KMS-11 (cell line): Measurements from ENCODE around the gene PPP1R14D.

Source experiments
- H2AFZ ChIP-seq: fragments of 200-600 bp; sonication (generic); 2 replicates; pipeline ENCODE4 v1.6.1; 2016; ENCODE audit warnings: antibody characterized with exemption, mixed run types, low read depth
- H3K27ac ChIP-seq: fragments of 200-600 bp; sonication (generic); 2 replicates; pipeline ENCODE4 v1.6.1; 2016; ENCODE audit warnings: mild to moderate bottlenecking, mixed run types
- H3K27me3 ChIP-seq: fragments of 200-600 bp; sonication (generic); 2 replicates; pipeline ENCODE4 v1.6.1; 2017; ENCODE audit warnings: mild to moderate bottlenecking, low read depth, mixed run types, moderate library complexity; ENCODE audit not compliant: insufficient read depth
- H3K36me3 ChIP-seq: fragments of 200-600 bp; sonication (generic); 2 replicates; pipeline ENCODE4 v1.6.1; 2017; ENCODE audit warnings: mild to moderate bottlenecking, mixed run types; ENCODE audit not compliant: insufficient read depth
- H3K4me1 ChIP-seq: fragments of 200-600 bp; sonication (generic); 2 replicates; pipeline ENCODE4 v1.6.1; 2016; ENCODE audit warnings: mild to moderate bottlenecking, low read depth, mixed run types; ENCODE audit not compliant: poor library complexity, severe bottlenecking
- H3K4me2 ChIP-seq: fragments of 200-600 bp; sonication (generic); 2 replicates; pipeline ENCODE4 v1.7.0; 2016; ENCODE audit warnings: mild to moderate bottlenecking, mixed run types
- H3K4me3 ChIP-seq: fragments of 200-600 bp; sonication (generic); IDR thresholded peaks from 2 replicates; pipeline ENCODE4 v1.6.1; 2017; ENCODE audit warnings: low read depth, low read length, mixed read lengths; ENCODE audit not compliant: insufficient read depth
- H3K79me2 ChIP-seq: fragments of 200-600 bp; sonication (generic); 2 replicates; pipeline ENCODE4 v1.6.1; 2016; ENCODE audit warnings: low read depth, mixed run types; ENCODE audit not compliant: insufficient read depth
- H3K9ac ChIP-seq: fragments of 200-600 bp; sonication (generic); 2 replicates; pipeline ENCODE4 v1.6.1; 2016; ENCODE audit warnings: mild to moderate bottlenecking, mixed run types
- H4K20me1 ChIP-seq: fragments of 200-600 bp; sonication (generic); 2 replicates; pipeline ENCODE4 v1.6.1; 2016; ENCODE audit warnings: mild to moderate bottlenecking, mixed run types; ENCODE audit not compliant: insufficient read depth
- CTCF ChIP-seq: fragments of 200-600 bp; sonication (generic); conservative IDR thresholded peaks from 2 replicates; pipeline ENCODE4 v1.6.1; 2017; ENCODE audit warnings: low read depth, mild to moderate bottlenecking, antibody characterized with exemption, low read length, moderate library complexity, mixed read lengths

Gene PPP1R14D

GRCh38 chr15:40803688-40804087, 24.8 kb downstream of the PPP1R14D start:
- no peak for TF ChIP-seq CTCF
- Histone ChIP-seq H2AFZ (no peak overlapping the region), H4K20me1 (no peaks in the 10 kb centered on the region), H3K9ac (no peak overlapping the region), H3K27ac (no peak overlapping the region), H3K27me3 (no peaks in the 10 kb centered on the region), H3K4me3 (no peak overlapping the region), H3K4me2 (no peak overlapping the region), H3K36me3 (no peaks in the 10 kb centered on the region), H3K4me1 (peaks cover 11% of the 10 kb centered on the region), H3K79me2 (no peaks in the 10 kb centered on the region)

- Histone ChIP-seq H2AFZ (no peak overlapping the region), H3K36me3 (no peaks in the 10 kb centered on the region), H4K20me1 (no peaks in the 10 kb centered on the region), H3K27me3 (no peaks in the 10 kb centered on the region), H3K27ac (no peak overlapping the region), H3K4me3 (no peak overlapping the region), H3K79me2 (no peaks in the 10 kb centered on the region), H3K4me1 (peaks cover 8% of the 10 kb centered on the region), H3K9ac (no peak overlapping the region), H3K4me2 (no peak overlapping the region)
- TF ChIP-seq CTCF, result no peak
Measured at GRCh38 chr15:40803076-40803475, 25.4 kb downstream of the PPP1R14D start.

DNA sequence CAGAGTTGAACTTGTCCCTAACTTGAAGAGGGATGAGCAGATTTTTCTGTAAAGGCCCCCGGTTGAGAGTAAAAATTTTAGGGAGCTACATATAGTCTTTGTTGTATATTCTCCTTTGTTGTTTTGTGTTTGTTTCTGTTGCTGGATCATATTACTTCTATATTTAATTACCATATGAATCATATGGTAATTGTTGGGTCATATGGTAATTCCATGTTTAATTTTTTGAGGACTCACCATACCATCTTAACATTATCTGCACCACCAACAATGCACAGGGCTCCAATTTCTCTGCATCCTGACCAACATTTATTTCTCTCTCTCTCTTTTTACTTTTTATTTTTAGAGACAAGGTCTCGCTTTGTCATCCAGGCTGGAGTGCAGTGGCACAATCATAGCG, 29.0 kb downstream of the PPP1R14D start:
- H3K4me3 ChIP-seq, result no peak overlapping the region
- TF ChIP-seq CTCF, result no peak
- H3K27ac ChIP-seq, result no peak overlapping the region
- H3K27me3 ChIP-seq, result no peaks in the 10 kb centered on the region
- H3K36me3 ChIP-seq, result no peaks in the 10 kb centered on the region
- H3K9ac ChIP-seq, result no peak overlapping the region
- no peak overlapping the region for H2AFZ ChIP-seq
- H3K4me2 ChIP-seq, result no peak overlapping the region
- H3K79me2 ChIP-seq, result no peaks in the 10 kb centered on the region; the same call in 1 of the 2 replicates
- no peaks in the 10 kb centered on the region for H4K20me1 ChIP-seq
- peaks cover 3% of the 10 kb centered on the region for H3K4me1 ChIP-seq

GRCh38 chr15:40796512-40796911, 32.0 kb downstream of the PPP1R14D start:
- no peaks in the 10 kb centered on the region for H4K20me1 ChIP-seq
- no peaks in the 10 kb centered on the region; the same call in 1 of the 2 replicates for H3K79me2 ChIP-seq
- no peak overlapping the region for H3K4me2 ChIP-seq
- H3K27ac ChIP-seq, result no peak overlapping the region
- H3K4me3 ChIP-seq, result no peak overlapping the region
- no peak overlapping the region for H3K9ac ChIP-seq
- H2AFZ ChIP-seq, result no peak overlapping the region
- peaks cover 7% of the 10 kb centered on the region for H3K4me1 ChIP-seq
- no peak for TF ChIP-seq CTCF
- no peaks in the 10 kb centered on the region for H3K27me3 ChIP-seq
- no peaks in the 10 kb centered on the region for H3K36me3 ChIP-seq
